Esophagus squamous epithelium (tissue), 4 donors: Measurements from ENCODE around the gene PXDC1.

Experiments used
- POLR2A ChIP-seq, 4 donors: fragments of 450-650 bp; IDR thresholded peaks; one replicate each; pipeline ENCODE4 v1.6.1; 2017; ENCODE audit warnings: antibody characterized with exemption in 4 of 4, mild to moderate bottlenecking in 4 of 4, moderate library complexity in 3 of 4
- TF ChIP-seq, protein P1 (sequence below), 6 experiments: fragments of 450-650 bp in 4 of 6; fragments of 200-600 bp in 2 of 6; sonication (generic) in 2 of 6; IDR thresholded peaks; one replicate each; pipeline ENCODE4 v1.5.1; 2016 to 2019; ENCODE audit warnings: antibody characterized with exemption in 6 of 6, mild to moderate bottlenecking in 4 of 6, moderate library complexity in 4 of 6

DNA sequence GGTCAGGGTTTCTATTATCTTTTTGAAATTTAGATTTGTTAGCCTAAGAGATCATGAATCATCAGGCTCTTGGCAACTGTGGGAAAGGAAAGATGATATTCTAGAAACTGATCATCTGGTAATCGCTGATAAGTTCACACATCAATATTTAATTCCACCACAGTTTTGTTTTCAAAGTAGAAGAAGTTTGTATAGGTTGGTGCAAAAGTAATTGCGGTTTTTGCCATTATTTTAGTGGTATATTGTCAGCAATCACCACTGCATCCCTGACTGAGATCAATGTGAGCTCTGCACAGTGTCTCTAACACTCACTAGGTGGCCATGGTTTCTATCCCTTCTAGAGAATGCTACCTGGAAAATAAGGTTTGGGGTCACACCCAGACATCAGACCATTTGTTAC lies 17.0 kb upstream of the PXDC1 start:
- no peak for TF ChIP-seq POLR2A (IDR thresholded peaks at IDR 0.05)
- TF ChIP-seq, protein P1, sequence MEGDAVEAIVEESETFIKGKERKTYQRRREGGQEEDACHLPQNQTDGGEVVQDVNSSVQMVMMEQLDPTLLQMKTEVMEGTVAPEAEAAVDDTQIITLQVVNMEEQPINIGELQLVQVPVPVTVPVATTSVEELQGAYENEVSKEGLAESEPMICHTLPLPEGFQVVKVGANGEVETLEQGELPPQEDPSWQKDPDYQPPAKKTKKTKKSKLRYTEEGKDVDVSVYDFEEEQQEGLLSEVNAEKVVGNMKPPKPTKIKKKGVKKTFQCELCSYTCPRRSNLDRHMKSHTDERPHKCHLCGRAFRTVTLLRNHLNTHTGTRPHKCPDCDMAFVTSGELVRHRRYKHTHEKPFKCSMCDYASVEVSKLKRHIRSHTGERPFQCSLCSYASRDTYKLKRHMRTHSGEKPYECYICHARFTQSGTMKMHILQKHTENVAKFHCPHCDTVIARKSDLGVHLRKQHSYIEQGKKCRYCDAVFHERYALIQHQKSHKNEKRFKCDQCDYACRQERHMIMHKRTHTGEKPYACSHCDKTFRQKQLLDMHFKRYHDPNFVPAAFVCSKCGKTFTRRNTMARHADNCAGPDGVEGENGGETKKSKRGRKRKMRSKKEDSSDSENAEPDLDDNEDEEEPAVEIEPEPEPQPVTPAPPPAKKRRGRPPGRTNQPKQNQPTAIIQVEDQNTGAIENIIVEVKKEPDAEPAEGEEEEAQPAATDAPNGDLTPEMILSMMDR (IDR thresholded peaks at IDR 0.05), result no peak
